ENCODE results near the gene HTR5A. TPM values are rescaled to one million over a fixed set of nuclear protein-coding genes. Genes with fewer than 3 reads are reported as not detected.

The HTR5A gene
- total RNA-seq, 1 donor from 2014 or later = not detected

DNA sequence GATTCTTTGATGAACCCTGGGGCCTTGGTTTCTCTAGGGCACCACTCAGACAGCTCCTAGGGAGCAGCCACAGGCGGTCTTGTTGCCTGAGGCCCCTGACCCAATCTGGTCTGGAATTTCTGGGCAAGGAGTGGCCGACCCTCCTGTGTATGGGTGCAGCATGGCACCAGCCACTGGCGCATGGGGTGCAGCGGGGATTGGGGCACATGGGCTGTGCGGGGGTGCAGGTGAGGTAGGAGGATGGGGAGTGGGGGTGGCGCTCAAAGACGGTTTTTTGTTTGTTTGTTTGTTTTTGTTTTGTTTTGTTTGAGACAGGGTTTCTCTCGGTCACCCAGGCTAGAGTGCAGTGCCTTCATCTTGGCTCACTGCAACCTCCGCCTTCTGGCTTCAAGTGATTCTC lies 62.3 kb downstream of the HTR5A start:
- intact Hi-C loops (cut with DNase I) = no loop called here
- no peak for DNase-seq (ENCODE audit: low spot score)

DNA sequence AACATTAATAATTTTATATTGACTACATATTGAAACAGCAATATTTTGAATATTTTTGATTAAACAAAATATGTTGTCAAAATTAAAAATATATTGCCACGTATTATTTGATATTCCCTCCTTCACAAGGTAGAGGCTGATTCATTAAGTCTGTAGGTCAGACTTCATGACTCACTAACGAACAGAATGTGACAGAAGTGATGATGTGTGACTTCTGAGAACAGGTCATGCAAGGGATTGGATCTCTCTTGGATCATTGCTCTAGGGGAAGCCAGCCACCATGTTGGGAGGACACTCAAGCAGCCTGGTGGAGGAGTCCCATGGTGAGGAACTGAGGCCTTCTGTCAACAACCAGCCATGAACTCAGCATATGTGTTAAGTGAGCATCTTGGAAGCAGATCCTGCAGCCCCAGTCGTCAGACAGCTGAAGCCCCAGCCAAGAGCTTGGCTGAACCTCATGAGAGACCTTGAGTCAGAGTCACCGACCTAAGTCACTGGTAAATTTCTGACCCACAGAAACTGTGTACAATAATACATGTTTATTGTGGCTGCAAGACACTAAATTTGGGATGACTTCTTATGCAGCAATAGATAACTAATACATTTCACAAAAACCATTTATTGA lies 66.6 kb downstream of the HTR5A start:
- intact Hi-C loops (cut with DNase I) = no loop called here
- no peak for DNase-seq (ENCODE audit: low spot score)

Other genes with a start within 250 kb of the HTR5A start
- 6.6 TPM for gene PAXIP1, start 67.2 kb upstream of the HTR5A start, total RNA-seq
- gene INSIG1, start 227.6 kb downstream of the HTR5A start, total RNA-seq = 15.2 TPM